Esophagus squamous epithelium (tissue), 4 donors: ENCODE results near the gene TBPL1.

Experiments
- CTCF ChIP-seq, 6 experiments: fragments of 450-650 bp in 4 of 6; fragments of 200-600 bp in 2 of 6; sonication (generic) in 2 of 6; IDR thresholded peaks; one replicate each; pipeline ENCODE4 v1.5.1; 2016 to 2019; ENCODE audit warnings: antibody characterized with exemption in 6 of 6, mild to moderate bottlenecking in 4 of 6, moderate library complexity in 4 of 6
- POLR2A ChIP-seq, 4 donors: fragments of 450-650 bp; IDR thresholded peaks; one replicate each; pipeline ENCODE4 v1.6.1; 2017; ENCODE audit warnings: antibody characterized with exemption in 4 of 4, mild to moderate bottlenecking in 4 of 4, moderate library complexity in 3 of 4

- TF ChIP-seq CTCF (IDR thresholded peaks at IDR 0.05) (no peak), POLR2A (IDR thresholded peaks at IDR 0.05) (no peak)
These were observed 25.2 kb downstream of the TBPL1 start for GRCh38 chr6:133977983-133978895.
